Measurements from ENCODE around the gene PADI1.

The PADI1 gene

GRCh38 chr1:17162941-17163340 is 42.0 kb upstream of the PADI1 start:
- Histone ChIP-seq H3K9me3 (ENCODE audit: insufficient read depth, low read length, severe bottlenecking) (no peaks in the 10 kb centered on the region), H4K20me1 (ENCODE audit: insufficient read depth, low read length) (no peaks in the 10 kb centered on the region), H3K79me2 (ENCODE audit: insufficient read depth, low read length) (no peaks in the 10 kb centered on the region), H3K9ac (ENCODE audit: low read depth, low read length) (no peak overlapping the region), H2AFZ (ENCODE audit: low read depth, low read length) (no peak overlapping the region), H3K27ac (ENCODE audit: low read length) (no peak overlapping the region), H3K4me2 (ENCODE audit: insufficient read depth, low read length) (no peak overlapping the region), H3K4me3 (ENCODE audit: low read depth in 1 of 2, low read length in 2 of 2) (no peak overlapping the region), H3K27me3 (ENCODE audit: insufficient read depth, low read length, poor library complexity) (no peaks in the 10 kb centered on the region), H3K4me1 (ENCODE audit: insufficient read depth, low read length) (no peaks in the 10 kb centered on the region), H3K36me3 (ENCODE audit: insufficient read depth, low read length) (no peaks in the 10 kb centered on the region)
- TF ChIP-seq EZH2 (IDR thresholded peaks at IDR 0.05; ENCODE audit: borderline replicate concordance, low read depth, low read length, severe bottlenecking) (no peak), CTCF (IDR thresholded peaks at IDR 0.05; ENCODE audit: borderline replicate concordance, extremely low read depth, low read length, poor library complexity, severe bottlenecking) (no peak)
- DNase-seq (no peak), ATAC-seq (ENCODE audit: insufficient read depth, low read depth) (no peak)

DNA sequence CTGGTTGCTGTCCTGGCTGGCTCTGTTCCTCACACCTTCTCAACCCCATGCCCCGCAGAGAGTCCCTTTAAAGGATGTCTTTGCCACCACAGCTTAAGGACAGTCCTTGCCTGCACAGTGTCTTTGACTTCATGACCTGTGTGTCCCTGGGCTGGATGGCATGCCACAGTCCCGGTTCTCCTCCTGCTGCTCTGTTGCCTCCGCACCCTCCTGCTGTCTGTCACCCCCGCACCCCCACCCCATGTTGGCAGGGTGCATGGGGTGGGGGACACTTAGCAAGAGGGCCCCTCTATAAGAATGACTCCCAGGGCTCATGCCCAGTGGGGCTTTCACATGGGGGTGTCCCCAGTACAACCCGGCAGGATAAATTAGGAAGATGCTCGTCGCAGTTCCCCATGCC is 41.6 kb upstream of the PADI1 start:
- Histone ChIP-seq H4K20me1 (ENCODE audit: insufficient read depth, low read length) (no peaks in the 10 kb centered on the region), H3K4me1 (ENCODE audit: insufficient read depth, low read length) (no peaks in the 10 kb centered on the region), H3K79me2 (ENCODE audit: insufficient read depth, low read length) (no peaks in the 10 kb centered on the region), H3K36me3 (ENCODE audit: insufficient read depth, low read length) (no peaks in the 10 kb centered on the region), H3K9me3 (ENCODE audit: insufficient read depth, low read length, severe bottlenecking) (no peaks in the 10 kb centered on the region), H3K4me2 (ENCODE audit: insufficient read depth, low read length) (no peak overlapping the region), H2AFZ (ENCODE audit: low read depth, low read length) (no peak overlapping the region), H3K27me3 (ENCODE audit: insufficient read depth, low read length, poor library complexity) (no peaks in the 10 kb centered on the region), H3K27ac (ENCODE audit: low read length) (no peak overlapping the region), H3K9ac (ENCODE audit: low read depth, low read length) (no peak overlapping the region), H3K4me3 (ENCODE audit: low read depth in 1 of 2, low read length in 2 of 2) (no peak overlapping the region)
- DNase-seq = no peak
- TF ChIP-seq EZH2 (IDR thresholded peaks at IDR 0.05; ENCODE audit: borderline replicate concordance, low read depth, low read length, severe bottlenecking) (no peak), CTCF (IDR thresholded peaks at IDR 0.05; ENCODE audit: borderline replicate concordance, extremely low read depth, low read length, poor library complexity, severe bottlenecking) (no peak)
- no peak for ATAC-seq (ENCODE audit: insufficient read depth, low read depth)

DNA sequence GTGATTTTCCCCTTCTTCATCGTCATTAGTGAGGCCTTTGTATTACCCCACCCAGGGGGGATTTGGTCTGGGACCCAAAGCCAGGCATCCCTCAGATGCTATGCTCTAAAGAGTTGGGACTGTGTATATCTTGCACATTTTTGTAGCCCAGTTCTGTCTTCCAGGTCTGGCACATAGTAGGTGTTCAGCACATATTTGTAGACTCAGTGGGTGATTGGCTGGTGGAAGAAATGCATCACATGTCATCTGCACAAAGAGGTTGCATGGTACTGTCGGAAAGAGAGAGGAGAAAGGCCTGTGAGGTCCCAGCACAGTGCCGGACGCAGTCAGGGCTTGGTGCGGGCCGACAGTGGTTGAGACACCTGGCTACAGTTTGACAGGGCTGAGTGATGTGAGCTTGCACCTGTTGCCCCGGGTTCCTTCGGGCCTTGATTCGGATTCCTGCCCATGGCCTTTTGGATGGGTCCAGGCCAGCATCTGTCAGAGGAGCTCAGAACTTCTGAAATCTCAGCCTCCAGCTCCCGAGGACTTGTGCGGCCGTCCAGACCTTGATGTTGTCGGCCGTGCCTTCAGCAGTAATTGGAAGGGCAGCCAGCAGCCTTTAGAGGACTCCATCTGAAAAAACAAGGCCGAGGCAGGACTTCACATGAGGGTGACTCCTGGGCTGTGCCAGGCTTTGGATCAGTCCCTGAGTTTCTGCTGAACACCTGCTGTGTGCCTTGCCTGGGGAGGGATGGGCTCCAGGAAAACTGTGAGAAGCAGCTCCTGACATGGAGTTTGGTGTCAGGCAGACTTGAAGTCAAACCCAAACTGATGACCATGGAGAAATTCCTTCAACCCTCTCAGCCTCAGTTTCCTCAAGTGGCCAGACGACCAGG is 40.9 kb upstream of the PADI1 start:
- Histone ChIP-seq H2AFZ (ENCODE audit: low read depth, low read length) (no peak overlapping the region), H3K9ac (ENCODE audit: low read depth, low read length) (no peak overlapping the region), H4K20me1 (ENCODE audit: insufficient read depth, low read length) (no peaks in the 10 kb centered on the region), H3K9me3 (ENCODE audit: insufficient read depth, low read length, severe bottlenecking) (no peaks in the 10 kb centered on the region), H3K36me3 (ENCODE audit: insufficient read depth, low read length) (no peaks in the 10 kb centered on the region), H3K27me3 (ENCODE audit: insufficient read depth, low read length, poor library complexity) (no peaks in the 10 kb centered on the region), H3K4me3 (ENCODE audit: low read depth in 1 of 2, low read length in 2 of 2) (no peak overlapping the region), H3K4me1 (ENCODE audit: insufficient read depth, low read length) (no peaks in the 10 kb centered on the region), H3K4me2 (ENCODE audit: insufficient read depth, low read length) (no peak overlapping the region), H3K27ac (ENCODE audit: low read length) (no peak overlapping the region), H3K79me2 (ENCODE audit: insufficient read depth, low read length) (no peaks in the 10 kb centered on the region)
- ATAC-seq (ENCODE audit: insufficient read depth, low read depth) = no peak
- no peak for TF ChIP-seq EZH2 (IDR thresholded peaks at IDR 0.05; ENCODE audit: borderline replicate concordance, low read depth, low read length, severe bottlenecking)
- no peak for DNase-seq

GRCh38 chr1:17165823-17166222 is 39.1 kb upstream of the PADI1 start:
- TF ChIP-seq EZH2 (IDR thresholded peaks at IDR 0.05; ENCODE audit: borderline replicate concordance, low read depth, low read length, severe bottlenecking) (no peak), CTCF (IDR thresholded peaks at IDR 0.05; ENCODE audit: borderline replicate concordance, extremely low read depth, low read length, poor library complexity, severe bottlenecking) (no peak)
- Histone ChIP-seq H3K27me3 (ENCODE audit: insufficient read depth, low read length, poor library complexity) (no peaks in the 10 kb centered on the region), H3K4me2 (ENCODE audit: insufficient read depth, low read length) (no peak overlapping the region), H3K4me3 (ENCODE audit: low read depth in 1 of 2, low read length in 2 of 2) (no peak overlapping the region), H3K27ac (ENCODE audit: low read length) (no peak overlapping the region), H3K9ac (ENCODE audit: low read depth, low read length) (no peak overlapping the region), H2AFZ (ENCODE audit: low read depth, low read length) (no peak overlapping the region), H3K4me1 (ENCODE audit: insufficient read depth, low read length) (no peaks in the 10 kb centered on the region), H4K20me1 (ENCODE audit: insufficient read depth, low read length) (no peaks in the 10 kb centered on the region), H3K79me2 (ENCODE audit: insufficient read depth, low read length) (no peaks in the 10 kb centered on the region), H3K9me3 (ENCODE audit: insufficient read depth, low read length, severe bottlenecking) (no peaks in the 10 kb centered on the region), H3K36me3 (ENCODE audit: insufficient read depth, low read length) (no peaks in the 10 kb centered on the region)
- DNase-seq (no peak), ATAC-seq (ENCODE audit: insufficient read depth, low read depth) (no peak)
